Hair follicular keratinocyte (primary cell): ENCODE results near the gene CNTN5. TPM values are rescaled to one million over a fixed set of nuclear protein-coding genes. Genes with fewer than 3 reads are reported as not detected.

Experiments
- total RNA-seq: library from RNA; depleted of rRNA; stranded (reverse); fragments of >200 nt; gene quantifications from 2 replicates; pipeline ENCODE4 v1.2.3, GENCODE V29; 2015

CNTN5 gene
- not detected in 2 replicates for total RNA-seq

GRCh38 chr11:99020352-99021225, at the start of gene CNTN5:
CNTN5 (plus strand) TSS chr11:99020949.

